Measurements from ENCODE around the gene DEFB112.

DEFB112 gene

GRCh38 chr6:50093116-50093937 is 43.6 kb upstream of the DEFB112 start:
- no peaks in the 10 kb centered on the region for H3K9me3 ChIP-seq
- H3K4me1 ChIP-seq: no peaks in the 10 kb centered on the region
- H3K36me3 ChIP-seq: no peaks in the 10 kb centered on the region
- no peak for TF ChIP-seq CTCF (IDR thresholded peaks at IDR 0.05)
- no peaks in the 10 kb centered on the region for H3K27me3 ChIP-seq
- no peak for DNase-seq
- intact Hi-C loops (cut with DNase I; ENCODE audit: low total_unique reads): no loop called here
- no peak overlapping the region for H3K4me3 ChIP-seq
- no peak overlapping the region for H3K27ac ChIP-seq

GRCh38 chr6:50091641-50092040 is 41.9 kb upstream of the DEFB112 start:
- Histone ChIP-seq H3K4me1 (no peaks in the 10 kb centered on the region), H3K27ac (no peak overlapping the region), H3K4me3 (no peak overlapping the region), H3K9me3 (no peaks in the 10 kb centered on the region), H3K27me3 (no peaks in the 10 kb centered on the region), H3K36me3 (no peaks in the 10 kb centered on the region)
- intact Hi-C loops (cut with DNase I; ENCODE audit: low total_unique reads): no loop called here
- no peak for TF ChIP-seq CTCF (IDR thresholded peaks at IDR 0.05)
- no peak for DNase-seq

- no peaks in the 10 kb centered on the region for H3K9me3 ChIP-seq
- no peaks in the 10 kb centered on the region for H3K36me3 ChIP-seq
- intact Hi-C loops (cut with DNase I; ENCODE audit: low total_unique reads): no loop called here
- H3K27me3 ChIP-seq: no peaks in the 10 kb centered on the region
- no peak overlapping the region for H3K27ac ChIP-seq
- no peak for DNase-seq
- H3K4me1 ChIP-seq: no peaks in the 10 kb centered on the region
- no peak overlapping the region for H3K4me3 ChIP-seq
- no peak for TF ChIP-seq CTCF (IDR thresholded peaks at IDR 0.05)
These were observed 40.2 kb upstream of the DEFB112 start for GRCh38 chr6:50089911-50090310.

GRCh38 chr6:50087231-50087954 is 37.7 kb upstream of the DEFB112 start:
- H3K27ac ChIP-seq: no peak overlapping the region
- H3K9me3 ChIP-seq: no peaks in the 10 kb centered on the region
- no peaks in the 10 kb centered on the region for H3K27me3 ChIP-seq
- no peaks in the 10 kb centered on the region for H3K4me1 ChIP-seq
- H3K4me3 ChIP-seq: no peak overlapping the region
- no peaks in the 10 kb centered on the region for H3K36me3 ChIP-seq
- intact Hi-C loops (cut with DNase I; ENCODE audit: low total_unique reads): no loop called here
- TF ChIP-seq CTCF (IDR thresholded peaks at IDR 0.05): no peak
- no peak for DNase-seq

- Histone ChIP-seq H3K27me3 (no peaks in the 10 kb centered on the region), H3K4me1 (no peaks in the 10 kb centered on the region), H3K9me3 (no peaks in the 10 kb centered on the region), H3K36me3 (no peaks in the 10 kb centered on the region), H3K4me3 (no peak overlapping the region), H3K27ac (no peak overlapping the region)
- TF ChIP-seq CTCF (IDR thresholded peaks at IDR 0.05): no peak
- no peak for DNase-seq
- intact Hi-C loops (cut with DNase I; ENCODE audit: low total_unique reads): no loop called here
These were observed 27.7 kb upstream of the DEFB112 start for GRCh38 chr6:50077385-50077784.

All from tibial artery (tissue), 4 donors.